Esophagus squamous epithelium (tissue), 4 donors: ENCODE measurements around the gene NVL.

Experiments used
- POLR2A ChIP-seq, 4 donors: fragments of 450-650 bp; IDR thresholded peaks; one replicate each; pipeline ENCODE4 v1.6.1; 2017; ENCODE audit warnings: antibody characterized with exemption in 4 of 4, mild to moderate bottlenecking in 4 of 4, moderate library complexity in 3 of 4
- TF ChIP-seq, protein P1 (sequence below), 6 experiments: fragments of 450-650 bp in 4 of 6; fragments of 200-600 bp in 2 of 6; sonication (generic) in 2 of 6; IDR thresholded peaks; one replicate each; pipeline ENCODE4 v1.5.1; 2016 to 2019; ENCODE audit warnings: antibody characterized with exemption in 6 of 6, mild to moderate bottlenecking in 4 of 6, moderate library complexity in 4 of 6

DNA sequence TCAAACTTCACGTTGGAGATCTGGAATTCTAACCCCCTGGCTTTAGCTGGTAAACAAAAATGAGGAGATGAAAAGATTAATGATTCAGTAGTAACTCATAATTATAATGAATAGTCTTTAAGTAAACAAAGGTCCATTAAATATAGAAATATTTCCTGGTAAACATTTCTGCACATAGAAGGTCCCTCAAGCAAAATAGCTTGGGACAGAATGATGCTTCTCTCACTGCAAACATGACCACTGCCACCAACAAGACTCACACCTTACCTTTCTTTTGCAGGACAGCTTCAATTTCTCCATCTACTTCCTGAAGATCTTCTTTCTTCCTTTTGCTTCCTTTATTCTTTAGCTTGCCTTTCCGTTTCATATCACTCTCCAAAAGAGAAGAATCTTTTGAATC lies 25.2 kb downstream of the NVL start:
- no peak for TF ChIP-seq POLR2A (IDR thresholded peaks at IDR 0.05)
- TF ChIP-seq, protein P1, sequence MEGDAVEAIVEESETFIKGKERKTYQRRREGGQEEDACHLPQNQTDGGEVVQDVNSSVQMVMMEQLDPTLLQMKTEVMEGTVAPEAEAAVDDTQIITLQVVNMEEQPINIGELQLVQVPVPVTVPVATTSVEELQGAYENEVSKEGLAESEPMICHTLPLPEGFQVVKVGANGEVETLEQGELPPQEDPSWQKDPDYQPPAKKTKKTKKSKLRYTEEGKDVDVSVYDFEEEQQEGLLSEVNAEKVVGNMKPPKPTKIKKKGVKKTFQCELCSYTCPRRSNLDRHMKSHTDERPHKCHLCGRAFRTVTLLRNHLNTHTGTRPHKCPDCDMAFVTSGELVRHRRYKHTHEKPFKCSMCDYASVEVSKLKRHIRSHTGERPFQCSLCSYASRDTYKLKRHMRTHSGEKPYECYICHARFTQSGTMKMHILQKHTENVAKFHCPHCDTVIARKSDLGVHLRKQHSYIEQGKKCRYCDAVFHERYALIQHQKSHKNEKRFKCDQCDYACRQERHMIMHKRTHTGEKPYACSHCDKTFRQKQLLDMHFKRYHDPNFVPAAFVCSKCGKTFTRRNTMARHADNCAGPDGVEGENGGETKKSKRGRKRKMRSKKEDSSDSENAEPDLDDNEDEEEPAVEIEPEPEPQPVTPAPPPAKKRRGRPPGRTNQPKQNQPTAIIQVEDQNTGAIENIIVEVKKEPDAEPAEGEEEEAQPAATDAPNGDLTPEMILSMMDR (IDR thresholded peaks at IDR 0.05), result no peak
